ENCODE data around the gene PCDHB16.
"Not testable (repeated sequence)": the region's sequence is repeated elsewhere in the genome, so short reads cannot be mapped to it uniquely, and the experiment has no call there.

The PCDHB16 gene

GRCh38 chr5:141182248-141182647 is at the start of gene PCDHB16:
TSS of gene PCDHB16 (plus strand) at chr5:141182387. CDS start at chr5:141182560, 173 bp downstream.
- DNase-seq (ENCODE audit: extremely low read depth in 1 of 2, low read depth in 1 of 2) = no peak

GRCh38 chr5:141135030-141135717 is 47.0 kb upstream of the PCDHB16 start, which contains the start of gene PCDHB5:
TSS of gene PCDHB5 (plus strand) at chr5:141135206. CDS start at chr5:141135435, 229 bp downstream.
- no peak for DNase-seq (ENCODE audit: extremely low read depth in 1 of 2, low read depth in 1 of 2)

- DNase-seq (ENCODE audit: extremely low read depth in 1 of 2, low read depth in 1 of 2) = no peak
These were observed 46.4 kb upstream of the PCDHB16 start for GRCh38 chr5:141135718-141136266.

- not testable (repeated sequence) for DNase-seq (ENCODE audit: extremely low read depth in 1 of 2, low read depth in 1 of 2)
These were observed 44.8 kb upstream of the PCDHB16 start for GRCh38 chr5:141137346-141137745.

- no peak for DNase-seq (ENCODE audit: extremely low read depth in 1 of 2, low read depth in 1 of 2)
These were observed 32.4 kb upstream of the PCDHB16 start, which contains the start of gene PCDHB6 for GRCh38 chr5:141149812-141150211. TSS of gene PCDHB6 (plus strand) at chr5:141150057. CDS start at chr5:141150258, 201 bp downstream.

- no peak for DNase-seq (ENCODE audit: extremely low read depth in 1 of 2, low read depth in 1 of 2)
These were observed 31.8 kb upstream of the PCDHB16 start for GRCh38 chr5:141150224-141150992.

- DNase-seq (ENCODE audit: extremely low read depth in 1 of 2, low read depth in 1 of 2) = no peak
These were observed 31.2 kb upstream of the PCDHB16 start for GRCh38 chr5:141150993-141151325.

- DNase-seq (ENCODE audit: extremely low read depth in 1 of 2, low read depth in 1 of 2) = not testable (repeated sequence)
These were observed 30.6 kb upstream of the PCDHB16 start for GRCh38 chr5:141151632-141152031.

- DNase-seq (ENCODE audit: extremely low read depth in 1 of 2, low read depth in 1 of 2) = not testable (repeated sequence)
These were observed 30.1 kb upstream of the PCDHB16 start for GRCh38 chr5:141152096-141152495.

- DNase-seq (ENCODE audit: extremely low read depth in 1 of 2, low read depth in 1 of 2) = no peak
These were observed 26.4 kb upstream of the PCDHB16 start for GRCh38 chr5:141155540-141156374.

- not testable (repeated sequence) for DNase-seq (ENCODE audit: extremely low read depth in 1 of 2, low read depth in 1 of 2)
These were observed 24.8 kb upstream of the PCDHB16 start for GRCh38 chr5:141157356-141157755.

- not testable (repeated sequence) for DNase-seq (ENCODE audit: extremely low read depth in 1 of 2, low read depth in 1 of 2)
These were observed 24.3 kb upstream of the PCDHB16 start for GRCh38 chr5:141157901-141158300.

- no peak for DNase-seq (ENCODE audit: extremely low read depth in 1 of 2, low read depth in 1 of 2)
These were observed 9.6 kb upstream of the PCDHB16 start, which contains the start of gene PCDHB7 for GRCh38 chr5:141172381-141173204. TSS of gene PCDHB7 (plus strand) at chr5:141172644. CDS start at chr5:141172836, 192 bp downstream.

- not testable (repeated sequence) for DNase-seq (ENCODE audit: extremely low read depth in 1 of 2, low read depth in 1 of 2)
These were observed 7.7 kb upstream of the PCDHB16 start for GRCh38 chr5:141174291-141175104.

- DNase-seq (ENCODE audit: extremely low read depth in 1 of 2, low read depth in 1 of 2) = no peak
These were observed 6.3 kb upstream of the PCDHB16 start for GRCh38 chr5:141175933-141176332.

- DNase-seq (ENCODE audit: extremely low read depth in 1 of 2, low read depth in 1 of 2) = not testable (repeated sequence)
These were observed 4.5 kb upstream of the PCDHB16 start, which contains the start of gene PCDHB8 for GRCh38 chr5:141177577-141178191. TSS of gene PCDHB8 (plus strand) at chr5:141177790. CDS start at chr5:141178035, 245 bp downstream.

- not testable (repeated sequence) for DNase-seq (ENCODE audit: extremely low read depth in 1 of 2, low read depth in 1 of 2)
These were observed 2.8 kb upstream of the PCDHB16 start for GRCh38 chr5:141179371-141179770.

GRCh38 chr5:141179876-141180275 is 2.3 kb upstream of the PCDHB16 start:
- DNase-seq (ENCODE audit: extremely low read depth in 1 of 2, low read depth in 1 of 2) = not testable (repeated sequence)
